Smooth muscle cell of the coronary artery (primary cell): ENCODE data around the gene THEM4. TPM values are rescaled to one million over a fixed set of nuclear protein-coding genes. Genes with fewer than 3 reads are reported as not detected.

ENCODE experiments used
- total RNA-seq: library from RNA; depleted of rRNA; stranded (reverse); fragments of >200 nt; gene quantifications from 2 replicates; pipeline ENCODE4 v1.2.3, GENCODE V29; 2014; ENCODE audit warnings: low replicate concordance

THEM4 gene
- total RNA-seq: 4.0 and 9.1 TPM in 2 replicates

DNA sequence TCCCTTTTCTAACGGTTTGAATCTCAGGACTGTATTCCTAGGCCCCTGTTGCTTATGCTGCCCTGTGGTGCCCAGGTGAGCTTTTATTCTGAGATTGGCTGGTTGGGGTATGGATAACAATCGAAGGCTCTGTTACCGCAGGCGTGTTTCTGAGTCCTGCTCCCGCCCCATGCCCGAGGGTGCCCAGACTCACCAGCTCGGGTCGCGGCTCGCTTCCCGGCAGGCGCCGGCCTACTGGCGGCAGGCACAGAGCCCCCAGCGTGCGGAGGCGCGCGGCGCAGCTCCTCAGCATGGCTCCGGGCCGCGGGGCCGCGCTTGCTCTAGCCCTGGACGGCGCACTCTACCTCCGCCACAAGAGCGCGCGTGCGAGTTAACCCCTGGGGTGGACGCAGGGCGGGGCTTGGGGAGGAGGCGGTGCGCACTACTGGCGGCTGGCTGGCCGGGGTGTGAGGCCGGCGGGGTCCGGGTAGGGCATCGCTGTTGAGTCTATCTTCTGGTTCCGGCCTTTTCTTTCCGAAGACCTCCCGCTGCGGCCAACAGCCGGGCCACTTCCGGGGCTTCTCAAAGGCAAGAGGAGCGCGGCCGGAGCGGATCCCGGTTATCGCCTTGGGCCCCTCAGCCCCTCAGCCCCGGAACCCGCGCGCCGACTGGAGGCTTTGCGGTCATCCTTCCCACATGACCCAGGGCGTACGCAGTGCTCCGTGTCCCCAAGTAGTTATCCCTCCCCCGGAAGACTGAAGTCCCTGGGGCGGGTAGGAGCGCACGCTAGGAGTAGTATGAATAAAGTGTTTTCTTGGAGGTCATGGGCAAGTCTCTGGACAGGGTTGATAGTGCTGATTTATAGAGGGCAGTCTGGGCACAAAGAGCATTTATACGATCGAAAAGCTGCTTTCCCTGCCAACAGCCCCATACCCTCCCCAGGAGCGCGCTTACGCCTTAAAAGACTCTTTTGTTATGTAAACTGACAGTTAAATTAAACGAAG is at the start of gene THEM4:
THEM4 (minus strand) TSS at position 345 of the 983 bp plus-strand sequence; CDS start at position 292, 53 bp downstream.

DNA sequence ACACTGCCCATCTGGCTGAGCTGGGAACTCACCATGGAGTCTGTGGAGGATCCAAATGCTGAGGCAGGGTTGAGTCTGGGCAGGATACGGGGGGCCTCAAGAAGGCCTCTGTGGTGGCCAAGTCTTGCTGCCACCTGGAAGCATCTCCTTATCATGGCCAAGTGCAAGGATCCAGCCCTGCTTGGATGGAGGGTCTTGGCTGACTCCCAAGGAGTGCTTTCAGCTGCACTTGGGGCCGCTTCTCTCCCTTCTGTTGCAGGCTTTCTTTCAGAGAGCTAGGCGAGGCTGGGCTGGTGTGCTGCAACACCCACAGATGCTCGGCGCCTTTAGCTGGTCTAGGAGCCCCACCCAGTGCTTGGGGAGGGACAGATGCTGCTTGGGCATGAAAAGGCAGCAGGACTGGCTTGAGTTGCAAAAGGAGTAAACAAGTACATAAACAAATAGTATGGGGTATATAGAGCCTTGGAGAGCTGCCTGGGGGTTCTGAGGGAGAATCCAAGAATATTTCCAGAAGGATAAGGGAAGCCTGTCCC is 55.8 kb downstream of the THEM4 start, which contains the start of gene THEM5:
THEM5 (minus strand) TSS at position 302 of the 533 bp plus-strand sequence; CDS start at position 155, 147 bp downstream.

GRCh38 chr1:151839457-151840403 is 69.6 kb downstream of the THEM4 start, which contains the start of gene C2CD4D:
C2CD4D (minus strand) TSS chr1:151839820; CDS start chr1:151838989, 831 bp downstream.

GRCh38 chr1:151831605-151832004 is 77.7 kb downstream of the THEM4 start, which contains the start of gene RORC:
RORC (minus strand) TSS chr1:151831802; CDS start chr1:151831764, 38 bp downstream.

Other genes with a start within 250 kb of the THEM4 start
- not detected in 2 replicates for gene CELF3, start 192.7 kb downstream of the THEM4 start, total RNA-seq
- gene RIIAD1, start 188.0 kb downstream of the THEM4 start, total RNA-seq: not detected in 2 replicates
- gene MRPL9, start 146.0 kb downstream of the THEM4 start, total RNA-seq: 70.6 and 74.6 TPM in 2 replicates
- gene TDRKH, start 119.0 kb downstream of the THEM4 start, total RNA-seq: 0.47 and 2.0 TPM in 2 replicates
- not detected in 2 replicates for gene LINGO4, start 104.1 kb downstream of the THEM4 start, total RNA-seq
- not detected in 2 replicates for gene RORC, start 77.7 kb downstream of the THEM4 start, total RNA-seq
- 0.12 TPM in 1 of 2 replicates, not detected in the other for gene C2CD4D, start 69.7 kb downstream of the THEM4 start, total RNA-seq
- not detected in 2 replicates for gene THEM5, start 55.8 kb downstream of the THEM4 start, total RNA-seq
- 109 and 170 TPM in 2 replicates for gene S100A10, start 84.3 kb upstream of the THEM4 start, total RNA-seq
- gene S100A11, start 127.5 kb upstream of the THEM4 start, total RNA-seq: 27.1 and 58.7 TPM in 2 replicates
- gene TCHHL1, start 179.6 kb upstream of the THEM4 start, total RNA-seq: not detected in 2 replicates
- 0.08 and 0.12 TPM in 2 replicates for gene TCHH, start 205.9 kb upstream of the THEM4 start, total RNA-seq
- 0.70 TPM in 1 of 2 replicates, not detected in the other for gene RPTN, start 249.7 kb upstream of the THEM4 start, total RNA-seq